Heart left ventricle (tissue), 13 donors: ENCODE results near the gene PDCD11.
"Not testable (repeated sequence)": the region's sequence is repeated elsewhere in the genome, so short reads cannot be mapped to it uniquely, and the experiment has no call there.

Experiments
- POLR2A ChIP-seq, 2 donors: fragments of 450-650 bp; IDR thresholded peaks; one replicate each; pipeline ENCODE4 v1.6.1; 2017; ENCODE audit warnings: antibody characterized with exemption in 2 of 2, mild to moderate bottlenecking in 2 of 2, moderate library complexity in 2 of 2
- TF ChIP-seq, protein P1 (sequence below), 12 donors: fragments of 200-600 bp; sonication (generic) in 4 of 12; IDR thresholded peaks; one replicate each; pipeline versions ENCODE4 v1.5.0 to v1.8.0; 2018 to 2022; ENCODE audit warnings: antibody characterized with exemption in 12 of 12, mild to moderate bottlenecking in 5 of 12
- donor health status: ischemic (EF 13 %, LVEDD 7.1; RV severe dilation, severe dysfunction).
- donor health status: DM: no; HTN: yes; CAD: no.
- donor health status: DM: no; HTN: no; CAD: no.
- donor health status: ischemic (EF 25% LVEDD 6.9; RV normal size, moderate dysfunction).
- donor health status: ischemic (EF 25% LVEDD 5.7; RV mildly dilated, moderate dysfunction).
- donor health status: ischemic (EF 35%, LVEDD 5.7; RV mildly dilated, moderate dysfunction).
- donor health status: nonischemic (EF 11% LVEDD 7.7; RV severe dilation, severe dysfunction).
- donor health status: DM: yes; HTN: yes; CAD: no.
- donor health status: PGD.
- donor health status: ischemic (EF 29% LVEDD 5.4; RV normal size, mild dysfunction).
- donor health status: nonischemic (EF 23%, LVEDD 6.1; RV moderate dilation, normal function).

DNA sequence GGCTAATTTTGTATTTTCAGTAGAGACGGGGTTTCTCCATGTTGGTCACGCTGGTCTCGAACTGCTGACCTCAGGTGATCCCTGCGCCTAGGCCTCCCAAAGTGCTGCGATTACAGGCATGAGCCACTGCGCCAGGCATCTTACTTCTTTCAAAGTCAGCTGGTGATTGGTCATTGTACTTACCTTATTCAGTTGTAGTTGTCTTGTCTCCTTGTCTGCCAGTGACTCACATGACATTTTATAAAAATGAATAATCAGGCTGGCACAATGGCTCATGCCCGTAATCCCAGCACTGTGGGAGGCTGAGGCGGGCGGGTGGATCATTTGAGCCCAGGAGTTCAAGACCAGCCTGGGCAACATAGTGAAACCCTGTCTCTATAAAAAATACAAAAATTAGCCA lies 35.6 kb upstream of the PDCD11 start:
- TF ChIP-seq POLR2A (IDR thresholded peaks at IDR 0.05): not testable (repeated sequence)
- TF ChIP-seq, protein P1, sequence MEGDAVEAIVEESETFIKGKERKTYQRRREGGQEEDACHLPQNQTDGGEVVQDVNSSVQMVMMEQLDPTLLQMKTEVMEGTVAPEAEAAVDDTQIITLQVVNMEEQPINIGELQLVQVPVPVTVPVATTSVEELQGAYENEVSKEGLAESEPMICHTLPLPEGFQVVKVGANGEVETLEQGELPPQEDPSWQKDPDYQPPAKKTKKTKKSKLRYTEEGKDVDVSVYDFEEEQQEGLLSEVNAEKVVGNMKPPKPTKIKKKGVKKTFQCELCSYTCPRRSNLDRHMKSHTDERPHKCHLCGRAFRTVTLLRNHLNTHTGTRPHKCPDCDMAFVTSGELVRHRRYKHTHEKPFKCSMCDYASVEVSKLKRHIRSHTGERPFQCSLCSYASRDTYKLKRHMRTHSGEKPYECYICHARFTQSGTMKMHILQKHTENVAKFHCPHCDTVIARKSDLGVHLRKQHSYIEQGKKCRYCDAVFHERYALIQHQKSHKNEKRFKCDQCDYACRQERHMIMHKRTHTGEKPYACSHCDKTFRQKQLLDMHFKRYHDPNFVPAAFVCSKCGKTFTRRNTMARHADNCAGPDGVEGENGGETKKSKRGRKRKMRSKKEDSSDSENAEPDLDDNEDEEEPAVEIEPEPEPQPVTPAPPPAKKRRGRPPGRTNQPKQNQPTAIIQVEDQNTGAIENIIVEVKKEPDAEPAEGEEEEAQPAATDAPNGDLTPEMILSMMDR (IDR thresholded peaks at IDR 0.05): not testable (repeated sequence)
